HUES48 (cell line): Measurements from ENCODE around the gene PRKN.

Source experiments
- H3K27ac ChIP-seq: one replicate; pipeline ENCODE4 v1.7.0; 2013; ENCODE audit warnings: low read depth, low read length, inconsistent platforms
- H3K27me3 ChIP-seq: 2 replicates; pipeline ENCODE4 v1.6.1; 2013; ENCODE audit warnings: mild to moderate bottlenecking, low read length; ENCODE audit not compliant: control insufficient read depth, insufficient read depth
- H3K36me3 ChIP-seq: 2 replicates; pipeline ENCODE4 v1.6.1; 2013; ENCODE audit warnings: low read length; ENCODE audit not compliant: control insufficient read depth, insufficient read depth
- H3K4me1 ChIP-seq: 2 replicates; pipeline ENCODE4 v1.6.1; 2013; ENCODE audit warnings: mild to moderate bottlenecking, low read length; ENCODE audit not compliant: control insufficient read depth, insufficient read depth
- H3K4me3 ChIP-seq: 2 replicates; pipeline ENCODE4 v1.5.1; 2013; ENCODE audit warnings: mild to moderate bottlenecking, low read depth, low read length
- H3K9ac ChIP-seq: 2 replicates; pipeline ENCODE4 v1.6.1; 2013; ENCODE audit warnings: mild to moderate bottlenecking, low read depth, low read length, moderate library complexity
- H3K9me3 ChIP-seq: 2 replicates; pipeline ENCODE4 v1.6.1; 2013; ENCODE audit warnings: low read length; ENCODE audit not compliant: control insufficient read depth, insufficient read depth

The PRKN gene

GRCh38 chr6:161948462-161948861 is 779.1 kb downstream of the PRKN start:
- Histone ChIP-seq H3K9me3 (no peaks in the 10 kb centered on the region), H3K27me3 (no peaks in the 10 kb centered on the region), H3K4me1 (peaks cover 31% of the 10 kb centered on the region), H3K36me3 (no peaks in the 10 kb centered on the region), H3K9ac (no peak overlapping the region), H3K27ac (no peak overlapping the region), H3K4me3 (no peak overlapping the region)

- no peaks in the 10 kb centered on the region for H3K36me3 ChIP-seq
- no peak overlapping the region for H3K27ac ChIP-seq
- peaks cover 31% of the 10 kb centered on the region for H3K4me1 ChIP-seq
- no peak overlapping the region for H3K4me3 ChIP-seq
- no peaks in the 10 kb centered on the region for H3K27me3 ChIP-seq
- no peak overlapping the region for H3K9ac ChIP-seq
- no peaks in the 10 kb centered on the region for H3K9me3 ChIP-seq
Measured at GRCh38 chr6:161947371-161947770, 780.2 kb downstream of the PRKN start.

- H3K36me3 ChIP-seq = no peaks in the 10 kb centered on the region
- no peak overlapping the region for H3K9ac ChIP-seq
- no peaks in the 10 kb centered on the region for H3K27me3 ChIP-seq
- no peak overlapping the region for H3K27ac ChIP-seq
- H3K9me3 ChIP-seq = no peaks in the 10 kb centered on the region
- peaks cover 31% of the 10 kb centered on the region for H3K4me1 ChIP-seq
- H3K4me3 ChIP-seq = no peak overlapping the region
Measured at GRCh38 chr6:161946461-161946860, 781.1 kb downstream of the PRKN start.

GRCh38 chr6:161943561-161943960 is 784.0 kb downstream of the PRKN start:
- Histone ChIP-seq H3K9ac (no peak overlapping the region), H3K27ac (no peak overlapping the region), H3K9me3 (no peaks in the 10 kb centered on the region), H3K27me3 (no peaks in the 10 kb centered on the region), H3K4me3 (no peak overlapping the region), H3K36me3 (no peaks in the 10 kb centered on the region), H3K4me1 (peaks cover 26% of the 10 kb centered on the region)

- H3K36me3 ChIP-seq = no peaks in the 10 kb centered on the region
- no peak overlapping the region for H3K27ac ChIP-seq
- H3K9ac ChIP-seq = no peak overlapping the region
- H3K4me3 ChIP-seq = no peak overlapping the region
- H3K27me3 ChIP-seq = no peaks in the 10 kb centered on the region
- peaks cover 15% of the 10 kb centered on the region for H3K4me1 ChIP-seq
- H3K9me3 ChIP-seq = no peaks in the 10 kb centered on the region
Measured at GRCh38 chr6:161941565-161941964, 786.0 kb downstream of the PRKN start.

- Histone ChIP-seq H3K36me3 (no peaks in the 10 kb centered on the region), H3K27ac (no peak overlapping the region), H3K9ac (no peak overlapping the region)
Measured at GRCh38 chr6:161940519-161940918, 787.0 kb downstream of the PRKN start.

GRCh38 chr6:161926324-161926723 is 801.2 kb downstream of the PRKN start:
- no peaks in the 10 kb centered on the region for H3K36me3 ChIP-seq
- no peak overlapping the region for H3K27ac ChIP-seq
- no peaks in the 10 kb centered on the region for H3K9me3 ChIP-seq
- H3K4me1 ChIP-seq = no peaks in the 10 kb centered on the region; the same call in 1 of the 2 replicates
- H3K27me3 ChIP-seq = no peaks in the 10 kb centered on the region
- H3K9ac ChIP-seq = no peak overlapping the region
- no peak overlapping the region for H3K4me3 ChIP-seq

More at GRCh38 chr6:161940519-161940918, 787.0 kb downstream of the PRKN start:
- H3K27me3 ChIP-seq = no peaks in the 10 kb centered on the region
- peaks cover 12% of the 10 kb centered on the region; the same call in 1 of the 2 replicates for H3K4me1 ChIP-seq
- H3K4me3 ChIP-seq = no peak overlapping the region
- H3K9me3 ChIP-seq = no peaks in the 10 kb centered on the region

GRCh38 chr6:161924516-161925116 is 803.0 kb downstream of the PRKN start:
- H3K27ac ChIP-seq = no peak overlapping the region
- no peaks in the 10 kb centered on the region for H3K27me3 ChIP-seq
- no peak overlapping the region for H3K4me3 ChIP-seq
- no peaks in the 10 kb centered on the region; the same call in 1 of the 2 replicates for H3K4me1 ChIP-seq
- no peaks in the 10 kb centered on the region for H3K36me3 ChIP-seq
- H3K9ac ChIP-seq = no peak overlapping the region
- no peaks in the 10 kb centered on the region for H3K9me3 ChIP-seq

GRCh38 chr6:161922631-161923119 is 804.9 kb downstream of the PRKN start:
- no peak overlapping the region for H3K4me3 ChIP-seq
- no peaks in the 10 kb centered on the region; the same call in 1 of the 2 replicates for H3K4me1 ChIP-seq
- H3K9ac ChIP-seq = no peak overlapping the region
- no peaks in the 10 kb centered on the region for H3K27me3 ChIP-seq
- H3K36me3 ChIP-seq = no peaks in the 10 kb centered on the region
- no peak overlapping the region for H3K27ac ChIP-seq
- no peaks in the 10 kb centered on the region for H3K9me3 ChIP-seq

GRCh38 chr6:161921602-161922395 is 805.8 kb downstream of the PRKN start:
- no peaks in the 10 kb centered on the region for H3K9me3 ChIP-seq
- no peaks in the 10 kb centered on the region; the same call in 1 of the 2 replicates for H3K4me1 ChIP-seq
- H3K27me3 ChIP-seq = no peaks in the 10 kb centered on the region
- H3K9ac ChIP-seq = no peak overlapping the region
- H3K4me3 ChIP-seq = no peak overlapping the region
- H3K27ac ChIP-seq = no peak overlapping the region
- H3K36me3 ChIP-seq = no peaks in the 10 kb centered on the region

- Histone ChIP-seq H3K27ac (no peak overlapping the region), H3K27me3 (no peaks in the 10 kb centered on the region), H3K9ac (no peak overlapping the region), H3K4me1 (no peaks in the 10 kb centered on the region; the same call in 1 of the 2 replicates), H3K4me3 (no peak overlapping the region), H3K36me3 (no peaks in the 10 kb centered on the region), H3K9me3 (no peaks in the 10 kb centered on the region)
Measured at GRCh38 chr6:161919691-161920090, 807.9 kb downstream of the PRKN start.
